ENCODE results near the gene ANGPT4.

- TF ChIP-seq CTCF (IDR thresholded peaks at IDR 0.05; ENCODE audit: low read depth, low read length) = no peak
- no peak for TF ChIP-seq MAX (IDR thresholded peaks at IDR 0.05; ENCODE audit: low read depth, low read length)
Measured at GRCh38 chr20:963795-964194, 47.7 kb upstream of the ANGPT4 start.
